H9 (cell line): Measurements from ENCODE around the gene IPO9. TPM values are rescaled to one million over a fixed set of nuclear protein-coding genes. Genes with fewer than 3 reads are reported as not detected.

ENCODE experiments used
- DNase-seq: peaks from one replicate; pipeline ENCODE4 v3.0.0-alpha.2; 2017
- H2AFZ ChIP-seq: one replicate; pipeline ENCODE4 v1.6.1; 2013; ENCODE audit warnings: mild to moderate bottlenecking, low read length, control low read depth, moderate library complexity
- H2AK5ac ChIP-seq: 2 replicates; pipeline ENCODE4 v1.6.1; 2013; ENCODE audit warnings: low read length, control low read depth, mixed read lengths; ENCODE audit not compliant: insufficient read length
- H2BK120ac ChIP-seq: one replicate; pipeline ENCODE4 v1.6.1; 2013; ENCODE audit warnings: low read depth, mild to moderate bottlenecking, low read length, control low read depth, inconsistent platforms; ENCODE audit not compliant: poor library complexity, severe bottlenecking
- H2BK12ac ChIP-seq: 2 replicates; pipeline ENCODE4 v1.6.1; 2013; ENCODE audit warnings: low read length, control low read depth, mixed read lengths, low read depth; ENCODE audit not compliant: insufficient read length
- H2BK15ac ChIP-seq: 2 replicates; pipeline ENCODE4 v1.6.1; 2013; ENCODE audit warnings: low read depth, low read length, control low read depth
- H2BK20ac ChIP-seq: one replicate; pipeline ENCODE4 v1.6.1; 2013; ENCODE audit warnings: low read depth, mild to moderate bottlenecking, low read length, control low read depth, inconsistent platforms; ENCODE audit not compliant: poor library complexity, severe bottlenecking
- H2BK5ac ChIP-seq: 2 replicates; pipeline ENCODE4 v1.6.1; 2013; ENCODE audit warnings: low read length, control low read depth, mixed read lengths; ENCODE audit not compliant: insufficient read length
- H3K14ac ChIP-seq: 2 replicates; pipeline ENCODE4 v1.6.1; 2013; ENCODE audit warnings: low read length, control low read depth; ENCODE audit not compliant: insufficient read depth
- H3K18ac ChIP-seq: 2 replicates; pipeline ENCODE4 v1.6.1; 2013; ENCODE audit warnings: low read depth, mild to moderate bottlenecking, mixed read lengths, low read length, control low read depth; ENCODE audit not compliant: insufficient read length
- H3K23ac ChIP-seq: 2 replicates; pipeline ENCODE4 v1.6.1; 2013; ENCODE audit warnings: low read length, control low read depth, mixed read lengths, low read depth; ENCODE audit not compliant: insufficient read length
- H3K23me2 ChIP-seq: 2 replicates; pipeline ENCODE4 v1.6.1; 2013; ENCODE audit warnings: low read depth, mild to moderate bottlenecking, mixed read lengths, low read length, control low read depth; ENCODE audit not compliant: insufficient read length, poor library complexity, severe bottlenecking
- H3K27ac ChIP-seq: 2 replicates; pipeline ENCODE4 v1.5.1; 2013; ENCODE audit warnings: low read length, control low read depth, mixed read lengths, low read depth; ENCODE audit not compliant: insufficient read length
- H3K27me3 ChIP-seq: 2 replicates; pipeline ENCODE4 v1.6.1; 2013; ENCODE audit warnings: low read length, control low read depth, inconsistent platforms; ENCODE audit not compliant: insufficient read depth
- H3K4ac ChIP-seq: 2 replicates; pipeline ENCODE4 v1.6.1; 2013; ENCODE audit warnings: low read depth, mild to moderate bottlenecking, control low read depth, inconsistent platforms, low read length, moderate library complexity
- H3K4me1 ChIP-seq: 2 replicates; pipeline ENCODE4 v1.6.1; 2013; ENCODE audit warnings: low read length, control low read depth, inconsistent platforms; ENCODE audit not compliant: insufficient read depth
- H3K4me2 ChIP-seq: 2 replicates; pipeline ENCODE4 v1.6.1; 2013; ENCODE audit warnings: low read length, control low read depth, mixed read lengths; ENCODE audit not compliant: insufficient read length, insufficient read depth
- H3K56ac ChIP-seq: 2 replicates; pipeline ENCODE4 v1.6.1; 2013; ENCODE audit warnings: low read depth, mild to moderate bottlenecking, mixed read lengths, low read length, control low read depth; ENCODE audit not compliant: insufficient read length
- H3K79me1 ChIP-seq: 2 replicates; pipeline ENCODE4 v1.6.1; 2013; ENCODE audit warnings: low read depth, mild to moderate bottlenecking, moderate library complexity, low read length, control low read depth, inconsistent platforms; ENCODE audit not compliant: insufficient read depth, poor library complexity, severe bottlenecking
- H3K79me2 ChIP-seq: 2 replicates; pipeline ENCODE4 v1.6.1; 2013; ENCODE audit warnings: low read length, control low read depth, inconsistent platforms; ENCODE audit not compliant: insufficient read depth
- H3K9ac ChIP-seq: 2 replicates; pipeline ENCODE4 v1.6.1; 2013; ENCODE audit warnings: low read length, control low read depth, mixed read lengths; ENCODE audit not compliant: insufficient read length; ENCODE audit errors: extremely low read depth
- H3K9me3 ChIP-seq: one replicate; pipeline ENCODE4 v1.6.1; 2013; ENCODE audit warnings: low read depth, low read length, inconsistent platforms; ENCODE audit not compliant: control insufficient read depth
- H3T11ph ChIP-seq: one replicate; pipeline ENCODE4 v1.6.1; 2013; ENCODE audit warnings: mild to moderate bottlenecking, low read length, control low read depth, inconsistent platforms
- H4K20me1 ChIP-seq: one replicate; pipeline ENCODE4 v1.6.1; 2013; ENCODE audit not compliant: control insufficient read depth, insufficient read length, insufficient read depth
- H4K5ac ChIP-seq: 2 replicates; pipeline ENCODE4 v1.6.1; 2013; ENCODE audit warnings: low read depth, mild to moderate bottlenecking, mixed read lengths, low read length, control low read depth; ENCODE audit not compliant: insufficient read length
- H4K8ac ChIP-seq: replicated peaks from 2 replicates; pipeline ENCODE4 v1.6.1; 2013; ENCODE audit warnings: low read length, control low read depth, mixed read lengths, low read depth; ENCODE audit not compliant: insufficient read length
- H4K91ac ChIP-seq: 2 replicates; pipeline ENCODE4 v1.6.1; 2013; ENCODE audit warnings: low read depth, mild to moderate bottlenecking, moderate library complexity, mixed read lengths, low read length, control low read depth; ENCODE audit not compliant: insufficient read length
- H3K27ac Mint-ChIP-seq, 3 experiments: 2 replicates in 2 of 3; 3 replicates in 1 of 3; pipeline ENCODE4 v1.8.0; 2020 to 2021; ENCODE audit warnings: mixed read lengths in 3 of 3, mild to moderate bottlenecking in 1 of 3, moderate library complexity in 1 of 3
- H3K27me3 Mint-ChIP-seq: 2 replicates; pipeline ENCODE4 v1.8.0; 2021; ENCODE audit warnings: low read depth, mild to moderate bottlenecking, moderate library complexity, mixed read lengths
- H3K36me3 Mint-ChIP-seq, 3 experiments: 2 replicates in 2 of 3; 3 replicates in 1 of 3; pipeline ENCODE4 v1.8.0; 2020 to 2021; ENCODE audit warnings: low read depth in 3 of 3, mixed read lengths in 3 of 3; ENCODE audit not compliant: insufficient read depth in 1 of 3
- H3K4me1 Mint-ChIP-seq, 2 experiments: 2 replicates each; pipeline ENCODE4 v1.8.0; 2020; ENCODE audit warnings: mixed read lengths in 2 of 2
- H3K4me3 Mint-ChIP-seq, 2 experiments: 2 replicates in 1 of 2; 3 replicates in 1 of 2; pipeline ENCODE4 v1.8.0; 2020 to 2021; ENCODE audit warnings: mild to moderate bottlenecking in 2 of 2, mixed read lengths in 2 of 2, moderate library complexity in 1 of 2
- H3K9me3 Mint-ChIP-seq, 2 experiments: 2 replicates in 1 of 2; 3 replicates in 1 of 2; pipeline ENCODE4 v1.8.0; 2020; ENCODE audit warnings: mild to moderate bottlenecking in 2 of 2, mixed read lengths in 2 of 2, moderate library complexity in 1 of 2
- WGBS: extraction: QIAGEN DNeasy Blood & Tissue Kit; methylation state at CpG from one replicate; pipeline ENCODE4 v1.1.7; 2013; ENCODE audit warnings: missing lambda C conversion rate, low lambda C conversion rate, mixed read lengths; ENCODE audit not compliant: insufficient read length; ENCODE audit errors: extremely low coverage; 5-methylcytosine and 5-hydroxymethylcytosine counted together
- total RNA-seq: library from RNA; stranded (reverse); gene quantifications from 2 replicates; pipeline ENCODE4 v1.2.1, GENCODE V29; 2021
- TF ChIP-seq, protein P1 (sequence below): fragments of 200-600 bp; sonication (generic); conservative IDR thresholded peaks from 3 replicates; pipeline ENCODE4 v1.8.0; 2021; ENCODE audit warnings: antibody characterized with exemption, mild to moderate bottlenecking

The IPO9 gene
- total RNA-seq, 1 experiment from 2014 or later: 104 TPM

DNA sequence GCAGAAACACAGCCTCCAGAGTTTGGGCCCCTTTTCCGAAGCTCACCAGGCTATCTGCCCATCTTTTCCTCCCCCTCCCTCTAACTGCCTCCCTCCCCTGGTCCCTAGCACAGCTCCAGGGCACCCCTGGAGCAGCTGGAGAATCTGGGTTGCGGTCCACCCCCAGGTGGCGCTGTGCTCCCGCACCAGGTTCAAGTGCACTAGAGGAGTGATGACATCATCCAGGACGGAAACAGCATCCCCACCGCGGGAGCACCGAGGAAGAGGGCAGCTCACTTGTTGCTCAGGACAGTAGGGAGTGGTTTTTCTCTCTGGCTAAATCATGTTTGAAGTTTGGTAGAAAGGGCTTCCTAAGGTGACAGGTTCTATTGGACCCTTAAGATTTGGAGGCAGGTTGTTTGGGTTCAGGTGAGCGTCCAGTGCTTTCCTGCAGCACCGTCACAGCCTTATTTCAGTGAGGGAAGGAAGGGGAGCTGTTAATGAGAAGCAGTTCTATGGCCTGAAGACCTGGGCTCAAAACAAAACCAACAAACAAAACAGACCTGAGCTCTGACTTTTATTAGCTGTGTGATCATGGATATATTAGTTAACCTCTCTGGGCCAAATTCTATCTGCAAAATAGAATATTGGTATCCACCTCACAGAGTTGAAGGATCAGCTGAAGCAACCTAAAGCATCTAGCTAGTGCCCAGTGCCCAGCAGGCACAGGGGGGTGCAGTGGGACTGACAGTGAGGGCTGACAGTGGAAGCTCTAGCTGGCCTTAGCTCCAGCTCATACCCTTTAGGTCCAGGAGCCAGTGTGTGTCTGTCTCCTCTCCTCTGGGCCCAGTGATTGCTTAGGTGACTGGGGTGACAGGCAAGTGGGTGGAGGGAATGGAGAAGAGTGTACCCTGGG, 67.2 kb downstream of the IPO9 start:
- Mint-ChIP-seq H3K4me3 (peak overlapping the region; percentile 8 to 9; a peak in 2 of 5 replicates), H3K4me1 (peaks cover 26 to 34% of the 10 kb centered on the region in 2 experiments), H3K36me3 (0 out of 7 replicates have a peak, but pooled peaks cover 0 to 1% (median 0%) of the 10 kb centered on the region in 3 experiments), H3K9me3 (no peaks in the 10 kb centered on the region), H3K27me3 (no peaks in the 10 kb centered on the region; the same call in none of the 2 replicates), H3K27ac (peak overlapping the region; percentile 22 to 53 (median 46); a peak in 2 of 7 replicates)
- DNase-seq: peak; percentile 94
- Histone ChIP-seq H3K79me1 (no peaks in the 10 kb centered on the region), H3K4me1 (peaks cover 5% of the 10 kb centered on the region; the same call in 1 of the 2 replicates), H3T11ph (no peak overlapping the region), H4K91ac (no peak overlapping the region), H4K20me1 (no peaks in the 10 kb centered on the region), H4K8ac (no peak overlapping the region), H3K79me2 (no peaks in the 10 kb centered on the region), H3K4ac (no peak overlapping the region), H3K9ac (no peak overlapping the region), H3K23me2 (no peaks in the 10 kb centered on the region), H2BK120ac (no peak overlapping the region), H3K23ac (no peak overlapping the region), H3K27me3 (no peaks in the 10 kb centered on the region; the same call in 1 of the 2 replicates), H3K4me2 (peak overlapping the region; percentile 7), H2AK5ac (no peak overlapping the region), H3K9me3 (no peaks in the 10 kb centered on the region), H2BK5ac (no peak overlapping the region), H2BK20ac (no peak overlapping the region), H2AFZ (no peak overlapping the region), H3K27ac (no peak overlapping the region), H3K14ac (no peak overlapping the region), H3K56ac (no peak overlapping the region), H2BK12ac (no peak overlapping the region), H3K18ac (no peak overlapping the region), H4K5ac (no peak overlapping the region), H2BK15ac (no peak overlapping the region)
- TF ChIP-seq, protein P1, sequence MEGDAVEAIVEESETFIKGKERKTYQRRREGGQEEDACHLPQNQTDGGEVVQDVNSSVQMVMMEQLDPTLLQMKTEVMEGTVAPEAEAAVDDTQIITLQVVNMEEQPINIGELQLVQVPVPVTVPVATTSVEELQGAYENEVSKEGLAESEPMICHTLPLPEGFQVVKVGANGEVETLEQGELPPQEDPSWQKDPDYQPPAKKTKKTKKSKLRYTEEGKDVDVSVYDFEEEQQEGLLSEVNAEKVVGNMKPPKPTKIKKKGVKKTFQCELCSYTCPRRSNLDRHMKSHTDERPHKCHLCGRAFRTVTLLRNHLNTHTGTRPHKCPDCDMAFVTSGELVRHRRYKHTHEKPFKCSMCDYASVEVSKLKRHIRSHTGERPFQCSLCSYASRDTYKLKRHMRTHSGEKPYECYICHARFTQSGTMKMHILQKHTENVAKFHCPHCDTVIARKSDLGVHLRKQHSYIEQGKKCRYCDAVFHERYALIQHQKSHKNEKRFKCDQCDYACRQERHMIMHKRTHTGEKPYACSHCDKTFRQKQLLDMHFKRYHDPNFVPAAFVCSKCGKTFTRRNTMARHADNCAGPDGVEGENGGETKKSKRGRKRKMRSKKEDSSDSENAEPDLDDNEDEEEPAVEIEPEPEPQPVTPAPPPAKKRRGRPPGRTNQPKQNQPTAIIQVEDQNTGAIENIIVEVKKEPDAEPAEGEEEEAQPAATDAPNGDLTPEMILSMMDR: peak; percentile 98
- no CpG with 5 or more reads among the region's 10 CpGs for WGBS
